GM23338 (cell line): ENCODE measurements around the gene FBXO8. TPM values are rescaled to one million over a fixed set of nuclear protein-coding genes. Genes with fewer than 3 reads are reported as not detected.

Experiments used
- ATAC-seq: fragments of 200-7000 bp; cut with Tn5 transposase; 3 replicates; pipeline ENCODE4 v1.9.1; 2020
- DNase-seq: peaks from one replicate; pipeline ENCODE4 v3.0.0-alpha.2; 2015; ENCODE audit warnings: low spot score
- H2AFZ ChIP-seq: fragments of 200-600 bp; sonication (generic); 2 replicates; pipeline ENCODE4 v1.8.0; 2016; ENCODE audit warnings: antibody characterized with exemption, mild to moderate bottlenecking, moderate library complexity
- H3F3A ChIP-seq: fragments of 200-600 bp; sonication (generic); replicated peaks from 2 replicates; pipeline ENCODE4 v1.8.0; 2017; ENCODE audit warnings: antibody characterized with exemption, mixed run types, low read depth
- H3K27ac ChIP-seq: fragments of 200-600 bp; sonication (generic); 2 replicates; pipeline ENCODE4 v1.6.1; 2016; ENCODE audit warnings: low read depth
- H3K27me3 ChIP-seq: fragments of 200-600 bp; sonication (generic); 2 replicates; pipeline ENCODE4 v1.8.0; 2016; ENCODE audit warnings: mild to moderate bottlenecking, mixed run types, moderate library complexity; ENCODE audit not compliant: insufficient read depth
- H3K36me3 ChIP-seq: fragments of 200-600 bp; sonication (generic); 2 replicates; pipeline ENCODE4 v1.8.0; 2016; ENCODE audit warnings: mild to moderate bottlenecking; ENCODE audit not compliant: insufficient read depth
- H3K4me1 ChIP-seq: fragments of 200-600 bp; sonication (generic); 2 replicates; pipeline ENCODE4 v1.8.0; 2016; ENCODE audit warnings: mild to moderate bottlenecking, moderate library complexity; ENCODE audit not compliant: insufficient read depth
- H3K4me2 ChIP-seq: fragments of 200-600 bp; sonication (generic); 2 replicates; pipeline ENCODE4 v1.7.1; 2017; ENCODE audit warnings: mixed run types
- H3K4me3 ChIP-seq: fragments of 200-600 bp; sonication (generic); 2 replicates; pipeline ENCODE4 v1.6.1; 2016; ENCODE audit warnings: mixed run types
- H3K79me2 ChIP-seq: fragments of 200-600 bp; sonication (generic); replicated peaks from 2 replicates; pipeline ENCODE4 v1.8.0; 2017; ENCODE audit warnings: mild to moderate bottlenecking; ENCODE audit not compliant: insufficient read depth
- H3K9me2 ChIP-seq: fragments of 200-600 bp; sonication (generic); 2 replicates; pipeline ENCODE4 v1.8.0; 2017; ENCODE audit not compliant: insufficient read depth
- H4K20me1 ChIP-seq: fragments of 200-600 bp; sonication (generic); replicated peaks from 2 replicates; pipeline ENCODE4 v1.8.0; 2017; ENCODE audit warnings: mild to moderate bottlenecking; ENCODE audit not compliant: insufficient read depth
- H3K27ac Mint-ChIP-seq: 2 replicates; pipeline ENCODE4 v1.8.0; 2020; ENCODE audit warnings: inconsistent platforms, mild to moderate bottlenecking, moderate library complexity, mixed read lengths
- H3K27me3 Mint-ChIP-seq: 3 replicates; pipeline ENCODE4 v1.8.0; 2022; ENCODE audit warnings: low read depth, mild to moderate bottlenecking, moderate library complexity, mixed read lengths, inconsistent platforms; ENCODE audit not compliant: insufficient read depth, poor library complexity
- H3K36me3 Mint-ChIP-seq: 3 replicates; pipeline ENCODE4 v1.8.0; 2021; ENCODE audit warnings: low read depth, mild to moderate bottlenecking, inconsistent platforms, moderate library complexity, mixed read lengths
- H3K4me1 Mint-ChIP-seq: 3 replicates; pipeline ENCODE4 v1.8.0; 2020; ENCODE audit warnings: mild to moderate bottlenecking, inconsistent platforms, mixed read lengths
- H3K4me3 Mint-ChIP-seq: 3 replicates; pipeline ENCODE4 v1.8.0; 2021; ENCODE audit warnings: moderate library complexity, mild to moderate bottlenecking, inconsistent platforms, mixed read lengths
- H3K9me3 Mint-ChIP-seq: 3 replicates; pipeline ENCODE4 v1.8.0; 2020; ENCODE audit warnings: moderate library complexity, mild to moderate bottlenecking, inconsistent platforms, mixed read lengths
- CREB1 ChIP-seq: fragments of 250-450 bp; sonication (Bioruptor Pico); IDR thresholded peaks from 2 replicates; pipeline ENCODE4 v1.5.0; 2020; ENCODE audit warnings: low read depth, mild to moderate bottlenecking, moderate library complexity
- CTCF ChIP-seq, 2 experiments: fragments of 200-600 bp in 1 of 2; sonication (generic) in 1 of 2; conservative IDR thresholded peaks; 2 replicates each; pipeline versions ENCODE4 v1.5.1 to v1.6.1; 2016 to 2017; ENCODE audit warnings: antibody characterized with exemption in 2 of 2, low read depth in 2 of 2, mild to moderate bottlenecking in 2 of 2, moderate library complexity in 1 of 2
- ETS1 ChIP-seq: IDR thresholded peaks from 2 replicates; pipeline ENCODE4 v1.6.1; 2016; ENCODE audit warnings: antibody characterized with exemption
- EZH2 ChIP-seq: fragments of 200-600 bp; sonication (generic); IDR thresholded peaks from one replicate; pipeline ENCODE4 v1.8.0; 2017; ENCODE audit warnings: antibody characterized with exemption, mild to moderate bottlenecking, low read depth; ENCODE audit not compliant: unreplicated experiment
- EZH2phosphoT487 ChIP-seq: fragments of 200-600 bp; sonication (generic); IDR thresholded peaks from one replicate; pipeline ENCODE4 v1.8.1; 2018; ENCODE audit warnings: antibody characterized with exemption; ENCODE audit not compliant: unreplicated experiment
- JUNB ChIP-seq: IDR thresholded peaks from one replicate; pipeline ENCODE4 v1.6.1; 2016; ENCODE audit warnings: antibody characterized with exemption; ENCODE audit not compliant: unreplicated experiment
- REST ChIP-seq: IDR thresholded peaks from one replicate; pipeline ENCODE4 v1.6.1; 2018; ENCODE audit warnings: antibody characterized with exemption; ENCODE audit not compliant: unreplicated experiment
- ZNF331 ChIP-seq: fragments of 250-450 bp; sonication (Bioruptor Pico); IDR thresholded peaks from 2 replicates; pipeline ENCODE4 v1.5.0; 2020; ENCODE audit warnings: low read depth, mild to moderate bottlenecking, moderate library complexity
- polyA plus RNA-seq: library from polyadenylated mRNA; unstranded; fragments of >200 nt; fragmentation: Nextera tagmentation; extraction: Ambion mirVana; gene quantifications from 2 replicates; pipeline ENCODE4 v1.2.1, GENCODE V29; 2016
- total RNA-seq: library from RNA; depleted of rRNA; stranded (reverse); fragments of >200 nt; shearing (Covaris generic); gene quantifications from 2 replicates; pipeline ENCODE4 v1.2.3, GENCODE V29; 2014

FBXO8 gene
- total and polyA plus RNA-seq, 2 experiments from 2014 or later = 5.8 to 7.9 TPM

- ATAC-seq (no peak), DNase-seq (no peak)
- TF ChIP-seq EZH2 (no peak), CREB1 (CRISPR knock-in tag) (no peak), REST (no peak), EZH2phosphoT487 (no peak), JUNB (no peak), ZNF331 (CRISPR knock-in tag) (no peak), ETS1 (no peak)
- Mint-ChIP-seq H3K36me3 (no peaks in the 10 kb centered on the region), H3K27ac (no peak overlapping the region), H3K27me3 (no peaks in the 10 kb centered on the region), H3K4me1 (no peaks in the 10 kb centered on the region; the same call in 2 of the 3 replicates), H3K4me3 (no peak overlapping the region), H3K9me3 (no peaks in the 10 kb centered on the region)
- no peak overlapping the region for H3K27ac ChIP-seq
- no peak overlapping the region for H3K4me2 ChIP-seq
- H3K36me3 ChIP-seq = no peaks in the 10 kb centered on the region
- no peaks in the 10 kb centered on the region for H3F3A ChIP-seq
- H4K20me1 ChIP-seq = no peaks in the 10 kb centered on the region
- H3K4me1 ChIP-seq = no peaks in the 10 kb centered on the region
- no peaks in the 10 kb centered on the region for H3K79me2 ChIP-seq
- H2AFZ ChIP-seq = no peak overlapping the region
- H3K27me3 ChIP-seq = no peaks in the 10 kb centered on the region
- H3K4me3 ChIP-seq = no peak overlapping the region
- H3K9me2 ChIP-seq = no peaks in the 10 kb centered on the region
Measured at GRCh38 chr4:174236359-174236758, 47.1 kb downstream of the FBXO8 start.

- ATAC-seq (no peak), DNase-seq (no peak)
- Histone ChIP-seq H2AFZ (no peak overlapping the region), H3K4me2 (no peak overlapping the region), H3K9me2 (no peaks in the 10 kb centered on the region), H3F3A (no peaks in the 10 kb centered on the region), H3K4me3 (no peak overlapping the region), H3K4me1 (no peaks in the 10 kb centered on the region), H3K36me3 (no peaks in the 10 kb centered on the region), H3K27me3 (no peaks in the 10 kb centered on the region), H3K27ac (no peak overlapping the region), H4K20me1 (no peaks in the 10 kb centered on the region), H3K79me2 (no peaks in the 10 kb centered on the region)
- Mint-ChIP-seq H3K4me1 (no peaks in the 10 kb centered on the region), H3K27me3 (no peaks in the 10 kb centered on the region), H3K9me3 (no peaks in the 10 kb centered on the region), H3K4me3 (no peak overlapping the region), H3K36me3 (no peaks in the 10 kb centered on the region), H3K27ac (no peak overlapping the region)
- TF ChIP-seq CTCF (conservative IDR thresholded peaks at IDR 0.05; ENCODE audit: low read depth in 2 of 2) = no peak
- TF ChIP-seq EZH2phosphoT487 = no peak
- TF ChIP-seq EZH2 = no peak
Measured at GRCh38 chr4:174230680-174231079, 52.8 kb downstream of the FBXO8 start.
